GM12873 (cell line): ENCODE measurements around the gene SOS1.

Experiments used
- CTCF ChIP-seq: IDR thresholded peaks from 2 replicates; pipeline ENCODE4 v1.5.1; 2012; ENCODE audit warnings: low read depth, mild to moderate bottlenecking, moderate library complexity, low read length, control low read depth; ENCODE audit not compliant: insufficient read depth; ENCODE audit errors: missing control alignments

The SOS1 gene

GRCh38 chr2:39120771-39121522 lies at the start of gene SOS1:
Gene SOS1 (minus strand): TSS chr2:39121051. CDS start chr2:39120422, 629 bp downstream.
- no peak for TF ChIP-seq CTCF

GRCh38 chr2:39164089-39164488 lies 43.2 kb upstream of the SOS1 start:
- TF ChIP-seq CTCF, result no peak

GRCh38 chr2:39160982-39161381 lies 40.1 kb upstream of the SOS1 start:
- no peak for TF ChIP-seq CTCF

- no peak for TF ChIP-seq CTCF
Observed at GRCh38 chr2:39159283-39159682, 38.4 kb upstream of the SOS1 start.

GRCh38 chr2:39158351-39158750 lies 37.5 kb upstream of the SOS1 start:
- TF ChIP-seq CTCF, result no peak

- TF ChIP-seq CTCF, result no peak
Observed at GRCh38 chr2:39156846-39157245, 36.0 kb upstream of the SOS1 start.

- TF ChIP-seq CTCF, result no peak
Observed at GRCh38 chr2:39156107-39156506, 35.3 kb upstream of the SOS1 start.
